ENCODE data around the gene TRIM26.

Gene TRIM26

DNA sequence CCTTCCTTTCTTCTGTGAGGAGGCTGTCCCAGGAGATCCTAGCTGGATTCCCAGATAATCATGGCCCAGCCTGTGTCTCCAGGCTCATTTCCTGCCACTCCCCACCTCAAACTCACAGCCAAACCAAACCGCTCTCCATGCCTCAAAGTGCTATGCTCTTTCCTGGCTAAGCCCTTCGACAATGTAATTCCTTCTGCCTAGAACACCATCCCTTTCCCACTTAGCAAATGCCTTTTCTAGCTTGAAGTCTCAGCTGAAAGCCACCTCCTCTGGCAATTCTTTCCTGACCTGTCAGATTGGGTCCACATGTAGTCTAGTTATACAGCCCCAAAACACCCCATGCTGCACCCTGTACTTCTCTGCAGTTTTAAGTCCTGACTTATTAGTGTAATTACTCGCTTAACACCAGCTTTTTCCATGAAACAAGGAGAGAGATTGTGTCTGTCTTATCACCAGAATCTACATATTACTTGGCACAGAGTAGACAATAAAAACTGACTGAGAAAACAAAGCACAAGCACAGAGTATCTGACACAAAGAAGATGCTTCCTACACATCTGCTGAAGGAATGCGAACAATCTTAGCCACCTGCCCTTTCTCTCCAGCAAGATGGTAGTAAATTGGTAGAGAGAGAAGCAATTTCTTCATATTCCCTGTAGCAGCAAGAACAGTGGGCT lies 5.4 kb downstream of the TRIM26 start:
- DNase-seq (ENCODE audit: low read depth in 2 of 2), result no peak

DNA sequence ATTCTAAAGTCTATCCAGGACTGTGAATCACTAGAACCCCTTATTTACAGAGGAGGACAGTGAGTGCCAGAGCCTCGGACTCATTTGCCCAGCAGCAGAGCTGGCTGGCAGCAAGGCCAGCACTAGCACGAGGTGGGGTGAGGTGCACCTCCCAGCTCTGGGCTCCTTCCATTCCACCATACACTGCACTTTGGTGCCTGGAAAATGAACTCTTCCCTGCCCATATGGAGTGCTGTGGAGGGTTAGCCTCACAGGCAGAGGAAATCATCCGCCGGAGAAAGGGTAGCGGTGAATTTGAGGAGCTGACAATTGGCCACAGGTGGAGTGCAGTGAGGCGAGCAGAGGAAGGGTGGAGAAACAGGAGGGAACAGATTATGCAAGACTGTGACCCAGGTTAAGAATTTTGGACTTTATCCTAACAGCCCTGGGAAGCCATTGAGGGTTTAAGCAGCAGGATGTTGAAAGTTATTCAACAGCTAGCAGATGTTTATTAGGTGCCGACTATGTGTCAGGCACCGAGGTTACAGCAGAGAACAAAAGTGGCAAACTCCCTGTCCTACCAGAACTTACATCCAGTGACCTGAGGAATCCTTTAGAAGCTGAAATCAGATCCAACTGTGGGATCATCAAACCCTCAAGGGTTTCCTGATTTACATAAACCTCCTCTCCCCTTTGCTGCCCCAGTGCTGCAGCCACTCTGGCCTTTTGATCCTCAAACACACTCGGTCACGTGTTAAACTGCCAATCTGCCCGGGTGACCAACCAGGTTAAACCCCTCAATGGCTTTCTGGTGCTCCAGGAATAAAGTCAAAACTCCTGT lies 6.2 kb downstream of the TRIM26 start:
- no peak for DNase-seq (ENCODE audit: low read depth in 2 of 2)

DNA sequence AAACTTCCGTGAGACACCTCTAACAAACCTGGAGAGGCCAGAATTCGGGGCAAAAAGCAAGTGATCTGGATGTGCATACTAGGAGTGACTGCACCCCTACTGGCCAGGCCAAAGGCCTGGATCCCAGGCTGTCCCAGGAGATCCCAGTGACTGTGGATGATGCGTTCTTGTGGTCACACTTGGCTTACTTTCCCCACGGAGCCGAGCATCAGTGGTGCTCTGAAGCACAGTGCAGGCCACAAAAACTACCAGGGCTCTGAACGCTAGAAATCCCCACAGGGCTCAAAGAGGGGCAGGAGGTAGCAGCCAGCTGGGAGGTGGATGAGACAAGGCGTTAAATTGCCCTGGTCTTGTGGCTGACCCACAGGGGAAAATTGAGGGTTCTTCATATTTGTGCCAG lies 7.1 kb downstream of the TRIM26 start:
- DNase-seq (ENCODE audit: low read depth in 2 of 2), result no peak

DNA sequence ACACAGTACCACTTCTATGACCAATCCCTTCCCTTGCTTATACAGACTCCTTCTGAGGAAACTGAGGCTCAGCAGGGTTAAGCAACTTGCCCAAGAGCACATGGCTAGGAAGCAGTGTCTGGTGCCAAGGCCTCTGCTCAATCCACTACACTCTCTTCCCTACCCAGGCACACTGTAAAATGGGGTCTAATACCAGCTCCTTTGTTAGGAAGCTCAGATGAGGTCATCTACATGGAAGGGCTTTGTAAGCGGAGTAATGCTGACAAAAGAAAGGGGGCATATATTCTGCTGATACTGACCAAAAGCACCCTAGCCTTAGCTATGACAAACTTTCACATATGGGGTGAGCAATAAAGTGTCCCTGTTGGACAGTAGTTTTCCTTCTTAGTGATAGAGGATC lies 9.1 kb downstream of the TRIM26 start:
- no peak for DNase-seq (ENCODE audit: low read depth in 2 of 2)

DNA sequence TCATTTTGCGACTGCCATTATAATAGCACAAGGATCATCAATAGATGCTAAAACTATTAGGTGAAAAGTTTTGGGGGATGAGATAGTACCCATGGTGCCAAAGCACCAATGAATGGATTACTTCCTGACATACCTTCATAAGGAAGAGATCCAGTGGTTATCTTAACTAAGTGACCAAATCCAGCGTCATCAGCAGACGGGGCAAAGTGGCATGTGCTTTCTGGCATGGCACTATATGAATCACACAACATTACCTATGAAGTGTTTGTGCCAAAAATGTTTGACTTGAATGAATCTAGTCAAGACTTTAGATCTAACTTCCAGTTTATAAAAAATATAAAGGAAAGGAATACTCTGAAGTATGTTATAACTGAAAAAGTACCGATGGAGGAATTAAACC lies 10.8 kb downstream of the TRIM26 start:
- no peak for DNase-seq (ENCODE audit: low read depth in 2 of 2)

DNA sequence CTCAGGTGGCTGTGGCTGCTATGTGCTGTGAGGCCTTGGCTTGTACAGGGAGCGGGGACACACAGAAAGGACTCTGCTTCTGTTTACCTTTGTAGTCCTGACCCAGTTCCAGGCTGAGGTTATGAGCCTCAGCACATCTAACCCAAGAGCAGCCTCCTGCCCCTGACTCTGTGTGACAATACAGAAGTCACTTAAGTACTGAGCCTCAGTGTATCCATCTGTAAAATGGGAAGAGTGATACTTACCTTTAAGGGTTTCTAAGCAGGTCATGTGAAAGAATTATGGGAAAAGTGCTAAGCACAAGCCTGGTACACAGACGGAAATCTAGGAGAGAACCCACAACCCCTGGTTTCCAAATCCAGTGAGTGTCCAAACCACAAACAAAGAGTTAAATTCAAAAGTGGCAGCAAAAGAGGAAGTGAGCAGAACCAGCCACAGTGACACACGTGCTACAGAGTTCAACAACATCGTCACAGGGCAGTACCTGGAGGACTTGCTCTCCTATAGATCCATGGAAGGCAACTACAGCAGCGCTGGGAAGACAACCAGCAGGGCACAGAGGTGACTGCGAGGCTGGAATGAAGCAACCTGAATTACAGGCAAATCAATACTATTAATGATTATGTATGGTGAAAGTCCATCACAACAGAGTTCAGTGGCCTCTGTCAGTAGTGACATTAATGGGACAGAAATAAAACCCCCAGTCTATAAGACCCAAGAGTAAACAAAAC lies 12.5 kb downstream of the TRIM26 start:
- DNase-seq (ENCODE audit: low read depth in 2 of 2), result no peak

DNA sequence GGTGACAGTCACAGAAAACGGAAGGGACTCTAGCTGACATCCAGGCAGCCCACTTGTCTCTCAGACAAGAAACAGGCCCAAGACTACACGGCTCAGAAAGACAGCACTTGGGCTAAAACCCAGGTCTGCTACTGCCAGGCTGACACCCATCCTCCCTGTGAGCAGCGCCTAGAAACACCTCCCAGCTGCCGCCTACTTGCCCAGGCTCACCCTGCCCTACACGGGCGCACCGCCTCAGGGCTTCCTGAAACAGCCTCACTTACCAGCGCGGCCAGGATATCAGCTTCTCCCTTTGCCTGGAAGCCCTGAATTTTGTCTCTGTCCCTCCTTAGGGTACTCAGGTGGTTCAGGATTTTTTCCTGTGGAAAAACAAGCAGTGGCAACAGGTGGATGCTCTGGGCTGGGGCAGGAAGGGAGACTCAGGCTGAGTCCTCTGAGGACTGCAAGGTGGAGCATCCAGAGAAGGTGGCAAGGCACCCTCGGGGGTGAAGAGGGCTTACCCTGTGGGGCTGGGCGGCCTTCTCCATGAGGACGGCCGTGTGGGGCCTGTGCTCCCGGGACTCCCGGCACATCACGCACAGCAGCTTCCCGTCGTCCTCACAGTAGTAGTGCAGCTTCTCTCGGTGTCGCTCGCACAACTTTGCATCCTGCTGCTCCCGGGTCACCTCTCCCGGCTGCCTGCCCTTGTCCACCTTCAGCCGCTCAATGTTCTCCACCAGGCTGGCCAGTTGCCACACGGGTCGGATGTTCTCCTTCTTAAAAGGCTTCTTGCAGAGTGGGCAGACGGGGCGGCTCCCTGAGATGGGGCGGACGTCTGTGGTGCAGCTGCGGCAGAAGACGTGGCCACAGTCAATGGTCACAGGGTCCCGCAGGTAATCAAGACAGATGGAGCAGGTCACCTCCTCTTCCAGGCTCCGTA lies 14.8 kb downstream of the TRIM26 start:
- no peak for DNase-seq (ENCODE audit: low read depth in 2 of 2)

DNA sequence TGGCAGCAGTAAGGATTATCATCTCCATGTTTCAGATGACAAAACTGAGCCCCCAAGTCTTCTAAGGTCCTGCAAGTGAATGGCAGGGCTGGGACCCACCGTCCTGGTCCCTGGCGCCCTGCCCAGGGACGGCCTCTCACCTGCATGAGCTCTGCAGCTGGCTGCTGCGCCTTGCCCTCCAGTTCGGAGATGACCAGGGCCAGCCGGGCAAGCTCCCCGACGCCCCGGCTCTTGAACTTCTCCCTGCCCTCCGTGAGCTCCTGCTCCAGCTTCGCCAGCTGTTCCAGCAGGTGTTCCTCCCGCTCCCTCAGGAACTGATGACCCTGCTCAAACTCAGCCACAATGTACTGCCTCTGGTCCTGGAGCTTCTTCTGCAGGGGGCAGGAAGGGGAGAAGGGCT lies 16.8 kb downstream of the TRIM26 start:
- no peak for DNase-seq (ENCODE audit: low read depth in 2 of 2)

DNA sequence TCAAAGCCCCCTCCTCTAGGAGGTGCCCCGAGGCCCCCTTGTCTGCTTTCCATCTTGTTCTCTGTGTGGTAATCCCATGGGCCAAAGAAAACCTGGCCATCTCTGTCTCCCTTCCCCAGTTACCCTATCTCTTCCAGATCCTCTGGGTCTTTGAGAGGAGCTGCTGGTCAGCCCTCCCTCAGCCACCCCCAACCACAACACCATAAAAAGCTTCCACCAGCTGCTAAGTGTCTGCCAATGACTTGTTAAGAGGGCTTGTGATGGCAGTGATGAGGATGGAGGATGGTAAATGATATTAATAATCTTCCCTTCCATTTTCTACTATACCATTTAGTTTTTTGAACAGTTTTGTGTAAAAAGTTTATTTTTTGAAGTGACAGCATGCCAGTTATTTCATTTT lies 17.3 kb downstream of the TRIM26 start:
- DNase-seq (ENCODE audit: low read depth in 2 of 2), result no peak

DNA sequence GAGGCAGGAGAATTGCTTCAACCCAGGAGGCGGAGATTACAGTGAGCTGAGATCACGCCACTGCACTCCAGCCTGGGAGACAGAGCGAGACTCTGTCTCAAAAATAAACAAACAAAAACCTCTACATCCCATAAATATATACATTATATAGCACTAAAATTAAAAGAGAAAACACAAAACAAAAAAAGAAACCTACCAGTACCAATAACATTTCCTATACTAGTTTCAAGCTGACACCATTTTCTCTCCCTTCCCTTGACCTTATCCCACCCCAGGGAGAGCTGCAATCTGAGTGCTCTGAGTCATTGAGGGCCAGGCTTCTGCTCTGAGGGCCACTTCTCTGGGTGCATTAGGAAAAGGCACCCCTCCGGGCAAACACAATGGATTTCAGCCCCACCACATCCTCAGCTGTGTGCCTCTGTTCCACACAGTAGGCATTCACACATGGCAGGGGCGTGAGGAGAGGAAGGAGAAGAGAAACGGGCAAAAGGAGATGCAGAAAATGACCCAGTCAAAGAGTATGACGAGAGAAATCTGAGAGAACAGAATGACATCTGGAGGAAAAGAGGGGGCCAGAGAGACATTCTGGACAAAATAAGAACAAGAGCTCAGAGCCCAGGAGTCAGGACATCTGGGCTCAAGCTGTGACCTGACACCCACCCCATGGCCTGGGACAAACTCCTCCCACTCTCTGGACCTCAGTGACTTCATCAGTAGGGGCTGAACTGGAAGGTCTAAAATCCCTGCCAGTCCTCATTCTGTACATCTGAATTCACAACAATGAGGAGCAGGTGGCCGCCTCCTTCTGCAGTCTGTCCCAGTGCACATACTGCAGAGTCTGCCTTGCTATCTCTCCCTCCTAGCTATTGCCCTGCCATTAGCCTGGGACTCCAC lies 18.2 kb downstream of the TRIM26 start:
- no peak for DNase-seq (ENCODE audit: low read depth in 2 of 2)

DNA sequence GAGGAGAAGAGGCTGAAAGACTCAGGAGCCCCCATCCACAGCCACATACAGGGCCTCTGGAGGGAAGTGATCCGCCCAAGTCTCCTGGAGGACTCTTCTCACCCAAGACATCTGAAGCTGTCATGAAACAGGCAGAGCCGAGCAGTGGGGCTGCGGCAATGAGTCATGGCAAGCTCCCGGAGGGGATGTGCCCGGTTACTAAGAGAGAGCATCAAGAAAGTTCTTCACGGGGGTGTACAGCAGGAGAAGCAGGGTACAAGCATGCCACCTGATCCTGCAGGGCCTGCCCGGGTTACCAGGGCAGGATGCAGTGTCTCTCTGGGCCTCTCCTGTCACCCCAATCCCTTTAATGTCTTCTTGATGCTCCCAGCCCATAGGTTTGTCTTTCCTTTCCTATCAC lies 21.1 kb downstream of the TRIM26 start:
- DNase-seq (ENCODE audit: low read depth in 2 of 2), result no peak

DNA sequence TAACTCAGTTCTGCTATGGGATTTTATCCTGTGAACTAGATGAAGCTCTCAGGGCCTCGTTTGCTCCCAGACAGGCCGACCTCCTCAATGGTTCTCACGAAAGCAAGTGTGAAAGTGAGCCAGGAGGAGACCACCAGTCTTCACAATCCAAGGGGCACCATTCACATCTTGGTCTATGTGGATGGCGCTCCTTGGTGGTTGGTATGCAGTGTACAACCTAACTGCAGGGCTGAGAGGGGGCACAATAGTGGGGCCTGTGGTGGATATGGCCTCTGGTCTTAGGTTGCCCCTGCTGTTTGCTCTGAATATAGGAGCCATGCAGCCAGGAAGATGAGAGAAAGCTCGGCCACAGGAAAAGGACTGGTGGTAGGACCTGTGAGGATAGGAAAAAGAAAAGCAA lies 24.7 kb downstream of the TRIM26 start:
- DNase-seq (ENCODE audit: low read depth in 2 of 2), result no peak

DNA sequence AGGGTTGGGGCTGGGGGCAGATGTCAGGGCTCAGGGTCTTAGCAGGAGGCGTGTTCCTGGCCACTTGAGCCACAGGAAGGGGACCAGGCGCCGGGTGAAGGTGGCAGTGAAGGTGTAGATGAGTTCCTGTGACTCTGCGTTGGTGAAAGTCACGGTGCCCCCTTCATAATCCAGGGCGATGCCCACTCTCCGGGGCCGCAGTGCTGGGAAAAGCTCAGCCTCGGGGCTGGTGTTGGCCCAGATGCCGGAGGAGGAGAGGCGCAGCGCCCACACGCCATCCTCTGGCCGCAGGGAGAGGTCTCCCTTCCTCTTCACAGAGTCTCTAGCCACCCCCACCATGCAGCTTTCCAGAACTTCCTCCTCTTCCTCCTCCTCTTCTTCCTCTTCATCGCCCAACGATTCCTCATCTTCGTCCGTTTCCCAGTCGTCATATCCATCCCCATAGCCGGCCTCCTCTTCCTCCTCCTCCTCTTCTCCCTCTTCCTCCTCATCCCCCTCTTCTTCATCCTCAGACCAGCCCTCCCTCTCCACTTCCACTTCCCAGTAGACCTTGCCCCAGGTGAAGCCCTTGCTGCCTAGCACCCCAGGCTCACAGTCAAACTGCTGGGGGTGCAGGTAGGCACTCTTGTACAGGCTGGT lies 27.2 kb downstream of the TRIM26 start:
- no peak for DNase-seq (ENCODE audit: low read depth in 2 of 2)

DNA sequence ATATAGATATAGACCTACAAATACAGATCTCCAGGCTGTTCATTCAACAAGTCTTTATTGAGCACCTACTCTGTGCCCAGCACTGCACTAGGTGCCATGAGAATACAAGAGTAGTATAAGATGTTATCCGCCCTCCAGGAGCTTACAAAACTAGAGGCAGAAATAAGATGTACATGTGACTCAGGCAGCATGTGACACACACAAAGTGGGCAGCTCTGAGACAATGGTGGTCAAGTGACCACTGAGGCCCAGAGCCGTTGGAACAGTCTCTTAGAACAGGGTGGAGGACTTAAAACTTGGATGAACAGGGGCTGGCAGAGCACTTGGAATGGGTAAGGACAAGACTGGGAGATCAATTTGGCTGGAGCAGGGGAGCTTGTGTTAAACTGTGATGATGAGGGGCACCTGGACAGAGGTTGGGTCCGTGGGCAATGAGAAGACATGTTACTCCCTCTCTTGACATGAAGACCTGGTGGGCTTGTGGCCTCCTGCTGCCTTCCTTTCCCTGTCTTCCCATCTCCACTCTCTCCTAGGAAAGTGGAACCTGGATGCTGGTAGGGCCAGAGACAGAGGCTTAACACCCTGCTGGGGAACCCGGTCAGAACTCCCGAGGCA lies 28.7 kb downstream of the TRIM26 start:
- no peak for DNase-seq (ENCODE audit: low read depth in 2 of 2)

DNA sequence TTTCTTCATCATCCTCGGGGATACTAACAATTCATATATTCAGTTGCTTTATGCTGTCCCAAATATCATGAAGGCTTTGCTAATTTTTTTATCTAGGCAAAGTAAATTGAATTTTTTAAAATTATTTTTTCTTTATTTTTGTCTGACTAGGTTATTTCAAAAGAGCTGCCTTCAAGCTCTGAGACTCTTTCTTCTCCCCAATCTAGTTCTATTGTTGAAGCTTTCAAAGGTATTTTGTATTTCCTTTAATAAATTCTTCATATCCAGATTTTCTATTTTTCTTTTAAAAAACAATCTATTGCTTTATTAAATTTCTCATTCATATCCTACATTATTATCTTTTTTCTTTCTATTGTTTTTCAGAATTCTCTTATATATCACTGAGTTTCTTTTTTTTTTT lies 33.1 kb downstream of the TRIM26 start:
- no peak for DNase-seq (ENCODE audit: low read depth in 2 of 2)

DNA sequence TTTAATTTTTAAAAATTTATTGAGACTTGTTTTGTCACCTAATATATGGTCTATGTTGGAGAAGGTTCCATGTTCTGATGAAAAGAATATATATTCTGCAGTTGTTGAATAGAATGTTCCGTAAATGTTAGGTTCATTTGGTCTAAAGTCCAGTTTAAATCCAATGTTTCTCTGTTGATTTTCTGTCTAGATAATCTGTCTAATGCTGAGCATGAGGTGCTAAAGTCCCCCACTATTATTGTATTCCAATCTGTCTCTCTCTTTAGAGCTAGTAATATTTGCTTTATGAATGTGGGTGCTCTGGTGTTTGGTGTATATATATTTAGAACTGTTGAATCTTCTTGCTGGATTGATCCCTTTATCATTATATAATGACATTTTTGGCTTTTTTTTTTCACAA lies 34.4 kb downstream of the TRIM26 start:
- no peak for DNase-seq (ENCODE audit: low read depth in 2 of 2)

DNA sequence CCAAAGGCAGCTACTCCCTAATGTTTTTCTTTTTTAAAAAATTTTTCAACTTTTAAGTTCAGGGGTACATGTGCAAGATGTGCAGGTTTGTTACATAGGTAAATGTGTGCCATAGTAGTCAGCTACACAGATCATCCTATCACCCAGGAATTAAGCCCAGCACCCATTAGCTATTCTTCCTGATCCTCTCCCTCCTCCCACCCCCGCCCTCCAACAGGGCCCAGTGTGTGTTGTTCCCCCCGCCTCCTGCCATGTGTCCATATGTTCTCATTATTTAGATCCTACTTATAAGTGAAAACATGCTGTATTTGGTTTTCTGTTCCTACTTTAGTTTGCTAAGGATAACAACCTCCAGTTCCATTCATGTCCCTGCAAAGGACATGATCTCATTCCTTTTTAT lies 37.4 kb downstream of the TRIM26 start:
- DNase-seq (ENCODE audit: low read depth in 2 of 2), result no peak

DNA sequence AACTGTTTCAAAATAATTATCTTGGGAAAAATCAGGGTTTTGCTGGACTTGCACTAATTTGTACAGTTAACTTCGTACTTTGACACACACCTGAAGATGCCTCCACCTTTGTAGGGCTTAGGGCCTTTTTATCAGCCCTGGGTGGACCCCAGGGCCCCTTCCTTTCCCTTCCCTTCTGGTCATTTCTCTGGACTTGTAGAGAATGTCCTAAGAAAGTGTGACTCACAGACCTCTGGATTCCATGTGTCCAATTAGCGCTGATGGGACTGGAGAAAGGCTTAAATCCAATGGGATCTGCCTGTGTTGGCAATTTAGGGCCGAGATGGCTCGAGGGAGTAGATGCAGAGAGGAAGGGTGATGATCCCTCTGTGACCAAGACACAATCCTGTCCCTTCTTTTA lies 40.5 kb downstream of the TRIM26 start:
- DNase-seq (ENCODE audit: low read depth in 2 of 2), result no peak

DNA sequence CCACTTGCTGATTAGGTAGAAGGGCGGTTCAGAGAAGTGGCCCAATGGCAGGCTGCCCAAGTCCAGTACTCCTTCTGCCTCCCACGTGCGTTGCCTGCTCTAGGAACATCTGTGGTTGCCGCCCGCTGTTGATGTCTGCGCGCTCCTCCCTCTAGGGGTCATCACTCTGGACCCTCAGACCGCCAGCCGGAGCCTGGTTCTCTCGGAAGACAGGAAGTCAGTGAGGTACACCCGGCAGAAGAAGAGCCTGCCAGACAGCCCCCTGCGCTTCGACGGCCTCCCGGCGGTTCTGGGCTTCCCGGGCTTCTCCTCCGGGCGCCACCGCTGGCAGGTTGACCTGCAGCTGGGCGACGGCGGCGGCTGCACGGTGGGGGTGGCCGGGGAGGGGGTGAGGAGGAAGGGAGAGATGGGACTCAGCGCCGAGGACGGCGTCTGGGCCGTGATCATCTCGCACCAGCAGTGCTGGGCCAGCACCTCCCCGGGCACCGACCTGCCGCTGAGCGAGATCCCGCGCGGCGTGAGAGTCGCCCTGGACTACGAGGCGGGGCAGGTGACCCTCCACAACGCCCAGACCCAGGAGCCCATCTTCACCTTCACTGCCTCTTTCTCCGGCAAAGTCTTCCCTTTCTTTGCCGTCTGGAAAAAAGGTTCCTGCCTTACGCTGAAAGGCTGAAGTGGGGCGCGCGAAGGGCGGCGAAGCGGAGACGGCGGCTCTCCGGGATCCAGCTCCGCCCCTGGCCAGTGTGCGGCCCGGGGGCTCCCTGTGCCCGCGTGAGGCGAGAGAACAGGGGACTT lies 41.3 kb downstream of the TRIM26 start:
- DNase-seq (ENCODE audit: low read depth in 2 of 2), result no peak
